Measurements from ENCODE around the gene ADAT2.
"Not testable (repeated sequence)": the region's sequence is repeated elsewhere in the genome, so short reads cannot be mapped to it uniquely, and the experiment has no call there.

ADAT2 gene

DNA sequence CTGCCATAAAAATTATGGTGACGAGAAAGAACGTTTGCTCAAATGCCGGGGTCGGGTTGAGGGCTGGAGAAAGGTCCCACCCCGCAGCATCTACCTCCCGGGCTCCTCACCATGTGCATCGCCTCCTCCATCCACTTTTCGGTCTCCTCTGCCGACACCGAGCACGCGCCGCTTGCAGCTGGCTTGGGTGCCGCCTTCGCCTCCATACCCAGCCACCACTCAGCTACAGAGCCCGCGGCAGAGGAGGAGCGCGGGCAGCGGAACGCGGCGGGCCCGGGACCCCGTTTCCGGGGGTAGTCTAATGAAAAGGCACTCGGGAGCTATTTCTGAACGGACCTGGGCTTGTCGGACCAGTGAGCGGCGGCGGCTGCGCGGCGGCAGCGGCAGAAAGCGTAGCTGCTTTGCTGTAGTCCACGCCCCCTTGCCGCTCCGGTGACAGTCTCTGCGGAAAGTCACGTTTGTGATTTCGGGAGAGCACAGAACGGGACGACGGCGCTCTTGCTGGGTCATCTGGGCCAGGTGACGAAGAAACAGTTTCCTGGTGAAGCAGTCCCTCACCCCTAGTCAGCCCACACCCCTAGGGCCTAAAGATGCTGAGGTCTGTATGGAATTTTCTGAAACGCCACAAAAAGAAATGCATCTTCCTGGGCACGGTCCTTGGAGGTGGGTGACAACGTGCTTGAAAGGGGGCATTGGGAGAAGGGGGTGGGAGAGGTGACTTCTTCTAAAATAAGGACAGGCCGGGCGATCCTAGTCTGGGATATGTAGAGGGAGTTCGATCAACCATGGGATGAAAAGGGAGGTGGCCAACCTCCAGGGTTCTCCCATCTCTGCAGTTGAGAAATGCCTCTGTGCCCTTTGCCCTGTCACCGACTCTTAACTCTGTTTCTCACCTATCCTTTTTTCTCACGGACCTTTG, at the start of gene ADAT2, which contains the start of gene PEX3:
TSS of gene ADAT2 (minus strand) at position 243 of the 919 bp plus-strand sequence. CDS start at position 206, 37 bp downstream.
TSS of gene PEX3 (plus strand) at position 353 of the 919 bp plus-strand sequence. CDS start at position 591, 238 bp downstream.
- DNase-seq (ENCODE audit: low read depth in 2 of 2): peak; percentile 90 to 92

DNA sequence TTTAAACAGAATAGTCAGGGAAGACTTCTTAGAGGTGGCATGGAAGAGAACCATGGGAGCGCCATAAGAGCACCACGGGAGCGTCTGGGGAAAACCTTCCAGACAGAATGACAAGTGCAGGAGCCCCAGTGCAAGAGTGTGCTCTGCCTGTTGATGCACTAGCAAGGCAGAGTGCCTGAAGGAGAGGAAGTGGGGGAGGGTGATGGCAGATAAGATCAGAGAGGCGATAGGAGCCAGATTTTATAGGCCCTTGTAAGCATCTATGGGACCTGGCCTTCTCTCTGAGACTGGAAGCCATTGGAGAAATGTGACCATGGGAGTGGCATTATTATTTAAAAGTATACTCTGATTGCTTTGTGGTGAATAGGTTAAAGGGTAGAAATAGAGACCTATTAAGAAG, 47.9 kb upstream of the ADAT2 start:
- DNase-seq (ENCODE audit: low read depth in 2 of 2): no peak

DNA sequence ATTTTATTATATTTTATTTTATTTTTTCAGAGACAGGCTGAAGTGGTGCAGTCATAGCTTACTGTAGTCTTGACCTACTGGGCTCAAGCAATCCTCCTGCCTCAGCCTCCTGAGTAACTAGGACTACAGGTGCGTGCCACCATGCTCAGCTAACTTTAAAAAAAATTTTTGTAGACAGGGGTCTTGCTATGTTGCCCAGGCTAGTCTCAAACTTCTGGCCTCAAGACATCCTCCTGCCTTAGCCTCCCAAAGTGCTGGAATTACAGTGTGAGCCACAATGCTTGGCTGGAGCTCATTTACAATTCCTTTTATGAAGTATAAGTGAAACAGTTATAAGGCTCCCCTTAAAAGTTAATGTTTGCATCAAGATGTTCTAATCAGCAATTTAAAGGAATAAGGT, 46.5 kb upstream of the ADAT2 start:
- DNase-seq (ENCODE audit: low read depth in 2 of 2): no peak

DNA sequence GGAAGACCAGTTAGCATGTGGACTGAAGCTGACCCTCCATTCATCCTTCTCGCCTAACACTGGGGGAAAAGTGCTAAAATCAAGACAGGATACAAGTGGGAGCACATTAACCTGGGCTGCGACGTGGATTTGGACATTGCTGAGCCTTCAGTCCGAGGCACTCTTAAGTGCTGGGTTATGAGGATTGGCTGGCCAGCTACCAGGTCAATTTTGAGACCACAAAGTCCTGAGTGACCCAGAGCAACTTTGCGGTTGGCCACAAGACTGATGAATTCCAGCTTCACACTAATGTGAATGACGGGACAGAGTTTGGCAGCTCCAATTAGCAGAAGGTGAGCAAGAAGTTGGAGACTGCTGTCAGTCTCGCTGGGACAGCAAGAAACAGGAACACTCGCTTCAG, 40.3 kb upstream of the ADAT2 start:
- DNase-seq (ENCODE audit: low read depth in 2 of 2): no peak

GRCh38 chr6:143490244-143490643, 39.7 kb upstream of the ADAT2 start:
- no peak for DNase-seq (ENCODE audit: low read depth in 2 of 2)

- DNase-seq (ENCODE audit: low read depth in 2 of 2): no peak
Measured at GRCh38 chr6:143486752-143487151, 36.3 kb upstream of the ADAT2 start.

- DNase-seq (ENCODE audit: low read depth in 2 of 2): no peak
Measured at GRCh38 chr6:143485967-143486366, 35.5 kb upstream of the ADAT2 start.

GRCh38 chr6:143482593-143482992, 32.1 kb upstream of the ADAT2 start:
- DNase-seq (ENCODE audit: low read depth in 2 of 2): no peak

GRCh38 chr6:143478479-143479062, 28.1 kb upstream of the ADAT2 start:
- DNase-seq (ENCODE audit: low read depth in 2 of 2): no peak

DNA sequence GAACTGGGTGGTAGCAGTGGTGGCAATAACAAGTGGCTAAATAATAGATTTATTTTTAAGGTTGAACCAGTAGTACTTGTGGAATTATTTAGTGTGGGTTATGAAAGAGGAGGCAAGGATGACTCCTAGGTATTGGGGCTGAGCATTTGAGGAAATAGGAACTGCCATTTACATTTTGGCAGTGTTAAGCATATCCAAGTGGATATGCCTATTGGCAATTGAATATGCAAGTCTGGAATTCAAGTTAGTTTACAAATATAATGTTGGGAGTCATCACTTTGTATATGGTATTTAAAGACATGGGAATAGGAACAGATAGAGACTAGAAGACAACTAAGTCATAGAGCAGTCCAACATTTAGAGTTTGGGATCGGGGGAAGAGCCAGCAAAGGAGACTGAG, 26.1 kb upstream of the ADAT2 start:
- no peak for DNase-seq (ENCODE audit: low read depth in 2 of 2)

- no peak for DNase-seq (ENCODE audit: low read depth in 2 of 2)
Measured at GRCh38 chr6:143471822-143472221, 21.3 kb upstream of the ADAT2 start.

DNA sequence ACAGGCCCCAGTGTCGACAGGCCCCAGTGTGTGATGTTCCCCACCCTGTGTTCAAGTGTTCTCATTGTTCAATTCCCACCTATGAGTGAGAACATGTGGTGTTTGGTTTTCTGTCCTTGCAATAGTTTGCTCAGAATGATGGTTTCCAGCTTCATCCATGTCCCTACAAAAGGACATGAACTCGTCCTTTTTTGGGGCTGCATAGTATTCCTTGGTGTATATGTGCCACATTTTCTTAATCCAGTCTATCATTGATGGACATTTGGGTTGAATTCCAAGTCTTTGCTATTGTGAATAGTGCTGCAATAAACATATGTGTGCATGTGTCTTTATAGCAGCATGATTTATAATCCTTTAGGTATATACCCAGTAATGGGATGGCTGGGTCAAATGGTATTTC, 18.3 kb upstream of the ADAT2 start:
- not testable (repeated sequence) for DNase-seq (ENCODE audit: low read depth in 2 of 2)

- no peak for DNase-seq (ENCODE audit: low read depth in 2 of 2)
Measured at GRCh38 chr6:143468026-143468425, 17.5 kb upstream of the ADAT2 start.

DNA sequence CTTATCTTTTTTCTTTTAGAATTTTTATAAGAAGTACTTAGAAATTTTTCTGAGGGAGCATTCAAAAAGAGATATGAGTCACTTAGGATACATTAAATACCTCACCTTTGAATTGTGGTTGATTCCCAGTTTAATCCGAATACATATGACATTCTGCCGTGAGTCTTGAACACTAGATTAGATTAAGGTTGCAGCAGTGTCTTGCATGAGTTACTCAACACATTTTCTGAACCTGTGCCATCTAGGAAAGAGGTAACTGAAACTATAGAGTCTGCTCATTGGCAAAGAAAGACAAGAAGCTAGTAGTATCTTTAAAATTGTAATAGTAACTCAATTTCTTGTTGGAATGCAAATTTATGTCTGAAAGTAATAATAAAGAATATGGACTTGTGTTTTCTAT, 15.1 kb upstream of the ADAT2 start:
- no peak for DNase-seq (ENCODE audit: low read depth in 2 of 2)

- no peak for DNase-seq (ENCODE audit: low read depth in 2 of 2)
Measured at GRCh38 chr6:143457563-143458359, 7.3 kb upstream of the ADAT2 start.

DNA sequence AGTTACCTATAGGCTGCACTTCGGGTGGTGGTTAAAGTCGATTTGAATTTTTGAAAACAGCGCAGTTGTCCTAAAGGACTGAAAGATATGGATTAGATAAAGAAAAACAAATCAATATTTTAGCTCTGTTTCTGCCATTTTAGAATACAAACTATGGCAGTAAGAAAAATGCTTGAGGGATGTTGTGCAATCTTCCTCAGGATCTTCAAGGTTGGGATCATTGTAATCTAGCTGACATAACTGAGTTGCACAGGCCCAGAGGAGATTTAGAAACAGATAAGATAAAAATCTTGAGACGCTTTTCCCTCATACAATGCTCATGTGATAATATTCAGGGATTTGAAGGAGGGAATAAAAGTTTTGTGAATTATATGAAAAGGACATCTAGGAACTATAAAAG, 1.0 kb upstream of the ADAT2 start:
- no peak for DNase-seq (ENCODE audit: low read depth in 2 of 2)

GRCh38 chr6:143449714-143450452, 612 bp downstream of the ADAT2 start:
- peak in 1 of 2 experiments; percentile 13 for DNase-seq (ENCODE audit: low read depth in 2 of 2)

DNA sequence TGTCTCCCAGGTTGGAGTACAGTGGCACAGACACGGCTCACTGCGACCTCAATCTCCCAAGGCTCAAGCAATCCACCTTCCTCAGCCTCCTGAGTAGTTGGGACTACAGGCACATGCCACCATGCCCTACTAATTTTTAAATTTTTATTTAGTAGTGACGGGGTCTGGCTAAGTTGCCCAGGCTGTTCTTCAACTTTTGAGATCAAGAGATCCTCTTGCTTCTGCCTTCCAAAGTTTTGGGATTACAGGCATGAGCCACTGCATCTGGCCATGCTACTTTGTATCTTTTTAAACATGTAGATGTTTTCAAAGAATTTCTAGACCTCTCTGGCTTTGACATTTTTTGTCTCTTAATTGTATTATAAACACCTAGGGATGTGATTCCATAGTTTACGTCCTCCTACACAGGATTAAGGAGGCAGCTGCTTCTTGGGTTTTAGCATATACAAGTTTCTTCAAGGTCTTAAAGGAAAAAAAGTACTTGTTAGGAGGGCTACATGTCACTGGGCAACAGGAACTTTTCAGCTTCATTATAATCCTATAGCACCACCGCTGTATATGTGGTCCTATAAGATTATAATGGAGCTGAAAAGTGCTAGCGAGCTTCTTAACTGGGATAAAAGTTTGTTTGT, 1.3 kb downstream of the ADAT2 start:
- no peak for DNase-seq (ENCODE audit: low read depth in 2 of 2)

DNA sequence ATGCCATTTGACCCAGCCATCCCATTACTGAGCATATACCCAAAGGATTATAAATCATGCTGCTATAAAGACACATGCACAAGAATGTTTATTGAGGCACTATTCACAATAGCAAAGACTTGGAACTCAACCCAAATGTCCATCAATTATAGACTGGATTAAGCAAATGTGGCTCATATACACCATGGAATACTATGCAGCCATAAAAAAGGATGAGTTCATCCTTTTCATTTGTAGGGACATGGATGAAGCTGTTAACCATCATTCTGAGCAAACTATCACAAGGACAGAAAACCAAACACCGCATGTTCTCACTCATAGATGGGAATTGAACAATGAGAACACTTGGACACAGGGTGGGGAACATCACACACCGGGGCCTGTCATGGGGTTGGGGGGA, 2.6 kb downstream of the ADAT2 start:
- DNase-seq (ENCODE audit: low read depth in 2 of 2): not testable (repeated sequence)

DNA sequence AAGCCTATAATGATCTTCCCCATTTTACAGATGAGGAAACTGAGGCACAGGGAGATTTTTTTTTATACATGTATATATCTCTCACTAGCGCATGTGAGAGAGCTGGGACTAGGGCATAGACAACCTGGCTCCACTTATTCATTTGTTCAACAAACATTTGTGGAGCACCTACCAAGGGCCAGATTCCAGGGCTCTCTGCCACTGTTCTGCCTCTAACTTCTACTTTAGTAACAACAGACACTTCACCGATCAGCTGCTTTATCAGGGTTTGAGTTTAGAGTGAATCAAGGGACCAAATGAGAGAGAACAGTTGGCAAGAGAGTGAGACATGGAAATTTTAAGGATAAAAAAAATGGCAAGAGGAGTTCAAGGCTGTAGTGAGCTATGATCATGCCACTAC, 7.4 kb downstream of the ADAT2 start:
- DNase-seq (ENCODE audit: low read depth in 2 of 2): no peak

Data from stimulated activated CD4-positive, alpha-beta T cell treated with anti-CD3 and anti-CD28 coated beads, Interleukin-12 subunit alpha, Interleukin-12 subunit beta, amount 100 ng/mL, for 24 hours (primary cell).